Measurements from ENCODE around the gene USP32.
"Not testable (repeated sequence)": the region's sequence is repeated elsewhere in the genome, so short reads cannot be mapped to it uniquely, and the experiment has no call there.

USP32 gene

DNA sequence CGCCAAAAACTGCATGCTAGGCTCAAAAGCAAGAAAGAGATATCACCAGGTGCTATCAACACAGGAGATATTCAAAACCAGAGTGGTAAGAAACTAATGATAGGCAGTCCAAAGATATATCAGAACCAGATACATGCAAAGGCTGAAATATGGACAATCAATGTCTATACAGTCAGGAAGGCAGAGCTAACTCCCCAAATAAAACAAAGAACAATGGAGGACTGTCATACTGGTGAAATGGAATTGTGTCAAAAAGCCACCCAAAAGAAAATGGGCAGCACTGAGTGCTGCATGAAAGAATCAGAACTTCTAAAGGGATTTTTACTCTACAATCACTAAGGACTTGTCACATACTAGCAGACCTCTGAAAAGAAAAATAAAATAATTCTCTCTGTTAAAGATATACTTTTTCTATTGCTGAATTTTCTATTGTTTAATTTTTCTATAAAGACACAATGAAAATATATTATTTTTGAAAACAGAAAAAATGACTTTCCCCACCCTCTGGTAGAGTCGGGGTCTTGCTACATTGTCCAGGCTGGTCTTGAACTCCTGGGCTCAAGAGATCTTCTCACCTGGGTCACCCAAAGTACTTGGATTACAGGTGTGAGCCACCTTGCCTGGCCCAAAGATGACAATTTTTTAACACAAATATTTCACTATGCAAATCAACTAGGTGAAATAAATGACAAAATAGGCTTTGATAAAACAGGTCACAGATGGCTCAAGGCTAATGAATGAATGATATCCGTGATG lies 98.2 kb downstream of the USP32 start:
- FAIRE-seq = no peak

DNA sequence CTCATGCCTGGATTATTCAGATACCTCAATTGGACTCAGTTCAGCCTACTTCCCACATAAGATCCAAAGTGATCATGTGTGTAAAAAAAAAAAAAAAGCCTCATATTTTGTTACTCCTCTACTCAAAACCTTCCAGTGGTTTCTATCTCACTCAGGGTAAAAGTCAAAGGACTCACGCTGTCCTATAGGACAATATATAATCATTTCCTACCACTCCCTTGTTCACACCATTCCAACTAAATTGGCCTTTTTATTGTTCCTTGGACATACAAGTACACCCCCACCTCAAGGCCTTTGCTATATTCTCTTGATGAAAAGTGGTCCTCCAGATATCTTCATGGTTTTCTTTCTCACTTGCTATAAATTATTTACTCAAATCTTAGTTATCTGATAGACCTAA lies 99.2 kb downstream of the USP32 start:
- no peak for FAIRE-seq

- no peak for FAIRE-seq
These were observed 107.2 kb downstream of the USP32 start for GRCh38 chr17:60284709-60285108.

DNA sequence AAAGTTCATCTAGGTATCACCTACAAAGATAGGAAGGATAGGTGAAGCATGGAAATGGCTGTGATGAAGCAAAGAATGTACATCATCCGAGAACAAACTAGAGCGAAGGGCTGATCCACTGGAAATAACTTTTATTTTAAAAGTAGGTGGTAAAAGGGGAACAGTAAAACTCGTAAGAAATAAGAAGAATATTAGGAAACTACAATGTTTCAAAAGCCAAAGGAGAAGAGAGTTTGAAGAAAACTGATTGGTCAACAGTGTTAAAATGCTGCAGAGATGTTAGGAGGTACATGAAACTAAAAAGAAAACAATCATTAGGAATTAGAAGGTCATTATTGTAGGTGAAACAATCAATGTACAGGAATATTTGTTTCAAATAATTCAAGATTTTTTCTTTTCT lies 108.1 kb downstream of the USP32 start:
- FAIRE-seq = no peak

DNA sequence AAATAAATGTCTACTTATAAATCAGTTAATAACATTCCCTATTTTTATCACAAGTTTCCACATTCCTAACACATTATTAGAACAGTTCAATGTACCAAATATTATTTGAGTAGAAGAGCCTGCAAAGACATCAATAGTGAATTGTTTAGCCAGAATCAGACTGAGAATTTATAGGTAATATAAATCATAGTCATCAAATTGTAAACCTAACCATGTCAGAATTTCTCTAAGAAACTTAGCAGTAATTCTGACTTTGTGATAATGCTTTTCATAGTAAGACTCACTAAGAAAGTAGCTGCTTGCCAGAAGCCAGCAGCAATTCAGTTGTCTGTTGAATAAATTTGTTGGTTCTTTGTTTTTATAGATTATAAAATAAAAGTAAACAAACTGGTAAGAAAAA lies 111.3 kb downstream of the USP32 start:
- no peak for FAIRE-seq

GRCh38 chr17:60278237-60278636 lies 113.7 kb downstream of the USP32 start:
- FAIRE-seq = no peak

DNA sequence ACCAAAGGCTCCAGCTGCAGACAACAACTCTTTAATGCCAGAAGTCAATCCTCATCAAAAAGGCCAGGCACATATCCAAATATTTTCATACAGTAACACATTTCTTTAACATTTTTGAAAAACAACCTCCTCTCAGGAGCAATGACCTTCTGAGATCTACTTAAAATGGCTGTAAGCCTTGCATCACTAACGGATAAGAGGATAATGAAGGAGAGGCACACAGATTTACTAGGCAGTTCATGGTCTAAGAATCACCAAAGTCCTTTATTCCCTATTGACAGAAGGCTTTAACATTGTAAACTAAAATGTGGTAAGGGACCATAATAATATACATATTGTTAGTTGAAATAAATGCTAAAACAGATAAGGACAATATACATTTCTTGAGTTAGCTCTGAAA lies 114.7 kb downstream of the USP32 start:
- no peak for FAIRE-seq

DNA sequence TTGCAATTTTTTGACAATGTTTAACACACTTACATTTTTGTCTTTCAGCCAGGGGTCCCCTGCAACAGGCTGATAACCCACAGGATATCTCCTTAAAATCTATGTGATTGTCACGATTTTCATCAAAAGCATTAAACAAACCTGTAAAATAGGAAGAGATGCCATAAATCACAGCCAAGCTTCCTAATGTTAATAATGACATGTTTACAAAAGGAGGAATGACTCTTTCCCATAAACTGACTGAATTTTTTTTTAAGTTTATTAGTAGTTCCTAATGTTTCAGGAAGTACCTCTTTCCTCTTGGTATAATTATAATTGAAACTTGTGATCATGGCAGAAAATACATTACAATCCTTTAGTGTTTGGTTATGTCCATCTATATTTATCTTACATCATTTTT lies 122.5 kb downstream of the USP32 start:
- FAIRE-seq = no peak

DNA sequence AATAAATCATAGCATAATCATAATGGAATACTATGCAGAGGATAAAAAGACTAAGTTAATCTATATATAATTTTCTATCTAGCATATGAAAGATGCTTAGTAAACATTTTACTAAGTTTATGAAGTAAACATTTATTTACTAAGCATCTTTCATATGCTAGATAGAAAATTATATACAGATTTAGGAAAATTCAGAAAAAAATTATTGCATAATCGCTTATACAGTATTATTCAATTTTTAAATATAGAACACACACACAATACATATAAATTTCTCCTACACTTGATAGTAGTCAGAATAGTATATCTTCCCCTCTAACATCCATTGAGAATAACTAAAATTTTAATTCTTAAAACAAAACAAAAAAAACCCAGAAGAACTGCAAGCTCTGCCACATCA lies 131.4 kb downstream of the USP32 start:
- FAIRE-seq = no peak

DNA sequence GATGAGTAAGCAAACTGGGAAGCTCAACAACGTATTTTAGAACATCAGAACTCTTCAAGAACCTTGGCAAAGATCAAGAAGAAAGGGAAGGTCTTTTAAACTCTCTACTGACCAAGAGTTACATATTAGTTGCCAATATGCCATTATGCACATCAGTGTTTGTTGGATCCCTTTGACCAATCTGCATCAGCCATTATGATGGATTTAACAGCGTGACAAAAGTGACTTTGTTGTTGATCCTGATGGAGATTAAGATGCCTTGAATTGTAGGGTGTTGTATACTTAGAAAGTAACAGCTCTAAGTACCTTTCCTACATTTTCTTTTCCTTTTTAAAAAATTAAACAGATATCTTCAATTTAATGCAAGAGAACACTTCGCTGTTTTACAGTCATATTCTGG lies 133.6 kb downstream of the USP32 start:
- no peak for FAIRE-seq

- no peak for FAIRE-seq
These were observed 135.8 kb downstream of the USP32 start for GRCh38 chr17:60256174-60256573.

DNA sequence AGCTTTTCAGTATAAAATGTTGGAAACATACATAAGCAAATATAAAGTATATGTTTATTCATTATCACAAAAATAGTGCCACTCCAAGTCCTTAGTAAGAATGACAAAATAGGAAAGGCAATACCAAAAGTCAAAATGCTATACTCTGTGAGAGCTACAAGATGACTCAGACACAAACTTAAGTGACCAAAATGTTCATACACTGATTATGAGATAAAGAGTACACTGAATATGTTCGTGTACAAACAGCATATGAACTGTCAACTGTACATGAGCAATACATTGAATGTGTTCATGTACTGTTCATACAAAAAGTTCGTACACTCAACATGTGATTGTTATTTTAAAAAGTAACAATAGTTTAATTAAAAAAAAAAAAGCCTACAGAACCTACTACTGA lies 138.9 kb downstream of the USP32 start:
- FAIRE-seq = no peak

DNA sequence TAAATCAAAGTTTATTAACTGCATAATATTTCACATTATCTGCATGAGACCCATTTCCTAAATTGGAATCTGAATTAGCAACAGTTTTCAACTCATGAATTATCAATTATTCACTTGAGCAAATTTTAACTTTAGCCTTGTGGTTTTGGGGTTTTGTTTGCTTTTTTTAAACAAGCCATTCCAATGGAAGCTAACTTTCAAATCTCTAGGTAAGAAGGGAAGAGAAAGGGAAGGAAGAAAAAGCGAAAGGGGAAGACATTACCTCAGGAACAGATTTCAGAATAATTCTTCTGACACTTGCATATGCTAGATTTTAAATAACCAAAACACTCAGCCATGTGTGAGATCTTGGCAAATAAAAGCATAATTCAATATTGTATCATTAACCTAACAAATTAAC lies 139.5 kb downstream of the USP32 start:
- no peak for FAIRE-seq

GRCh38 chr17:60249290-60249826 lies 142.6 kb downstream of the USP32 start:
- FAIRE-seq = no peak

GRCh38 chr17:60248618-60249289 lies 143.2 kb downstream of the USP32 start:
- FAIRE-seq = no peak

DNA sequence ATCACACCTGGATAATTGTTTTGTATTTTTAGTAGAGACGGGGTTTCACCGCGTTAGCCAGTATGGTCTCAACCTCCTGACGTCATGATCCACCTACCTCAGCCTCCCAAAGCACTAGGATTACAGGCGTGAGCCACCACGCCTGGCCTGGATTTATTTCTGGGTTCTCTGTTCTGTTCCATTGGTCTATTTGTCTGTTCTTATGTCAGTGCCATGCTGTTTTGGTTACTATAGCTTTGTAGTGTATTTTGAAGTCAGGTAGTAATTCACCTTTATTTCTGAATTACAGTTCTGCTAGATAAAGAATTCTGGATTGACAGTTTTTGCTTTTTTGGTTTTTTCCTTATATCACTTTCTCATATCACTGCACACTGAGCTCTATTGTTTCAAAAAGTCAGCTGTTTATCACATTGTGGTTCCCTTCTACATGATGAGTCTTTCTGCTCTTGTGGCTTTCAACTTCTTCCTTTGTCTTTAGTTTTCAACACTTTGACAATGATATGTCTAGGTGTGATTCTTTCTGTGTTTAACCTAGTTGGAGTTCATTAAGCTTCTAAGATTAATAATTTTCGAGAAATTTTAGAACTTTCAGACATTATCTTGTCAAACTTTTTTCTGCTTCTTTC lies 144.0 kb downstream of the USP32 start:
- FAIRE-seq = no peak

DNA sequence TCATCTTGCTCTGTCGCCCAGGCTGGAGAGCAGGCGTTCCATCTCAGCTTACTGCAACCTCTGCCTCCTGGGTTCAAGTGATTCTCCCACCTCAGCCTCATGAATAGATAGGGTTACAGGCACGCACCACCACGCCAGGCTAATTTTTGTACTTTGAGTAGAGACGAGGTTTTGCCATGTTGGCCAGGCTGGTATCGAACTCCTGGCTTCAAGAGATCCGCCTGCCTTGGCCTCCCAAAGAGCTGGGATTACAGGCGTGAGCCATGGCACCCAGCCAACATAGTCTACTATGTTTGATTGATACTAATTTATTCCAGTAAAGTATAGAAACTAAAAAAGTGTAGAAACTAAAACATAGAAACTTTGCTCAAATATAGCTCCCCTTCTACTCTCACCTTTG lies 147.3 kb downstream of the USP32 start:
- FAIRE-seq = no peak

- FAIRE-seq = no peak
These were observed 151.6 kb downstream of the USP32 start for GRCh38 chr17:60240290-60240689.

DNA sequence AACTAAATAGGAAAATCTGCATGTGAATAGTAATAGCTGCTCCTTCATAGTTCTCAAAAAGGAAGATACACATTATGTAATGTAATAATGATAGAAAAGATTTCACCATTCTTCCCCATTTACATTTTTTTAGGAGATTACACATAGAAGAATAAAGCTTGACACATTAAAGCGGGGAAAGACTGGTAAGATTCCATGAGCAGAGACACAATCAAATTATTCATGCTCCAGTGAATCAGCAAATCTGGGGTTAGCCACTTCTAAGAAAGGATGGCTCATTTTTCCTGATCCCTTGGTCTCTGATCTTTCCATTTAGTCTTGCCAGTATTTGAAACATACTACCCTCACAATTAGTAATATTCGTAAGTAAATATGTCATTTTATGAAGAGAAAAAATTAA lies 160.2 kb downstream of the USP32 start:
- FAIRE-seq = no peak

DNA sequence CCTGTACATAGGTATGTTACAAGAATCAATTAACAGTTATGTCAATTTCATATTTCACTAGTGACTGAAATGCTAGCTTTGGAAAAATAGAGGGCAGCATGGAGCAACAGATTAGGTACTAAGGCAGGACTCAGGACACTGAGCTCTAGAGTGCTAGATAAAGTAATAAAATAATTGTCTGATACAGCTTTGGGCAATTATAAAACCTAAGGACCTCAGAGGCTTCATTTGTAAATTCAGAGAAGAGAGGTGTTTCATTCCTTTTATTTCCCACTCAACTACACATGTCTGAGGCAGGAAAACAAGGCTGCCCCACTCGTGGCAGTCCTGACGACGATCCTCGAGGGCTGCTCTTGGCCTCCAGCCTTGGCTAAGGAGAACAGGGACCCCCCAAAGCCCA lies 160.7 kb downstream of the USP32 start:
- no peak for FAIRE-seq

DNA sequence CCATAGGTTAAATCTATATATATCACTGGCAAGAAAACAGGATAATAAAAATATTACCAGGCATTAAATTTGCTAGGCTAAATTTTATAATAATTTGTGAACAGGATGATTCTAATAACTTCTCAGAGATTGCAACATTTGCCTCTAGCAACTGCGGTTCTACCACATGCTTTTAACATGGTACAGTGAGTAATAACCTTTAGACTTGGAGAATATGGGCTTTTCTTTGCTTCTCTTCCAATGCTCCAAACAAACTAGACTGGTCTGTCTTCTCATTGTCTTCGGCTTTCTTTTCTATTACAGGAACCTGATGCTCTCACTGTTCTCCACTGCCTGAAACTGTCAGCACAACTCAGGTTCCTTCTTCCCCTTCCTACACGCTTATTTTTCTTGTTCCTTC lies 161.6 kb downstream of the USP32 start:
- FAIRE-seq = no peak

DNA sequence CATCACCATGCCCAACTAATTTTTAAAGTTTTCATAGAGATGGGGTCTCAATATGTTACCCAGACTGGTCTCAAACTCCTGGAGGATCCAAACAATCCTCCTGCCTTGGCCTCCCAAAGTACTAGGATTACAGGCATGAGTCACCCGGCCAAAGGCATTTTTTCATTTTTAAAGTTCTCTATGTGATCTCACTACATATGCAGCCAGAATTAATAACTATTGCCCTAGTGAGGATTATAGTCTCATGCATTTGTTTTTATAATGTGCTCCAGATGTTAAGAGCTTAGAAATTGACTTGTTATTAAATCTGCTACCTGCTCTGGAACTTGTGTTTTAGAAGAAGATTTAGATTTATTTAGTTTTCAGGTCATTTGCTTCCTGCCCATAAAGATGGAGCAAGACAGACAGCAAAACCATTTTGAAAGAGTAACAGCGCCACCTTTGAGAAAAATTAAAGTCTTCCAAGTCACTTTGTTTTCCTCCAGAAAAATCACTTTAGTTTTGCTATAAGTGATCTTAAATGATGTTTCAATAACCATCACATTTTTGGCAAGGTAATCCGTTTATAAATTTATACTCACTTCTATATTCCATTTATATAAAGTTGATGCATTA lies 162.6 kb downstream of the USP32 start:
- FAIRE-seq = peak; percentile 33

- not testable (repeated sequence) for FAIRE-seq
These were observed 164.7 kb downstream of the USP32 start for GRCh38 chr17:60227276-60227675.

DNA sequence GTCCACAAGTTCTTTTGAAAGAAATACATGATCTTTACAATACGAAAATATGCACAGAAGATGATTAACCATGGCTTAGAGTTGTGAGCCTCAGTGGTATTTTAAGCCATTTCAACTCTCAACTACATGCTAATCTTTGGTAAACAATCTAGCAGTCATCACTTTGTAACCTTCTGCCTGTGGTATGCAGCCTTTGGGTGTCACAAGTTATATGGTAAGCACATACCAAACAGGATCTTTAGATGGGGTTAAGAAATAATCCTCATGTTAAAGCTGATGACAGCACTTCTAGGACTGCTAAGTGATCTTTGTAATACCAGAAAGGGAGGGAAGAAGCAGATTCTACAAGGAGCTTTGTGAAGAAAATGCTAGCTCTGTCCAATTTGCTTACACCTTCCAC lies 167.9 kb downstream of the USP32 start:
- FAIRE-seq = no peak

Data from TTC549 (cell line).